CD4-positive, alpha-beta T cell (primary cell): ENCODE data around the gene SERINC2. TPM values are rescaled to one million over a fixed set of nuclear protein-coding genes. Genes with fewer than 3 reads are reported as not detected.

ENCODE experiments used
- ATAC-seq: fragments of 200-7000 bp; cut with Tn5 transposase; one replicate; pipeline ENCODE4 v1.10.0; 2022; ENCODE audit warnings: mild to moderate bottlenecking; ENCODE audit not compliant: poor library complexity
- CTCF ChIA-PET: fragments of 350-600 bp; sonication (Branson Sonifier 250); formaldehyde crosslinking; loops from one replicate; lab custom pipeline; 2021; ENCODE audit warnings: antibody characterized with exemption, inconsistent platforms; lab: Charles Lee
- POLR2A ChIA-PET: fragments of 350-600 bp; sonication (Branson Sonifier 250); formaldehyde crosslinking; loops from one replicate; lab custom pipeline; 2021; ENCODE audit warnings: antibody characterized with exemption, inconsistent platforms; lab: Charles Lee
- DNase-seq, 14 experiments: peaks; one replicate each; pipeline ENCODE4 v3.0.0-alpha.2; 2013 to 2020; ENCODE audit warnings: mixed read lengths in 2 of 14
- H3K27ac ChIP-seq, 2 donors: one replicate each; pipeline versions ENCODE4 v1.5.1 to v1.7.0; 2013; ENCODE audit warnings: low read length in 2 of 2, low read depth in 1 of 2, mild to moderate bottlenecking in 1 of 2
- H3K27me3 ChIP-seq, 2 experiments: 1 replicate in 1 of 2; 2 replicates in 1 of 2; pipeline versions ENCODE4 v1.6.1 to v1.7.0; 2013; ENCODE audit warnings: low read length in 2 of 2, control low read depth in 1 of 2, mild to moderate bottlenecking in 1 of 2, moderate library complexity in 1 of 2; ENCODE audit not compliant: insufficient read depth in 2 of 2, control insufficient read depth in 1 of 2
- H3K36me3 ChIP-seq: one replicate; pipeline ENCODE4 v1.6.1; 2013; ENCODE audit warnings: low read length, control low read depth; ENCODE audit not compliant: insufficient read depth
- H3K4me1 ChIP-seq: one replicate; pipeline ENCODE4 v1.6.1; 2013; ENCODE audit warnings: low read length, control low read depth; ENCODE audit not compliant: insufficient read depth
- H3K4me3 ChIP-seq: one replicate; pipeline ENCODE4 v1.5.1; 2013; ENCODE audit warnings: mild to moderate bottlenecking, low read length, moderate library complexity
- H3K9me3 ChIP-seq, 2 experiments: 1 replicate in 1 of 2; 2 replicates in 1 of 2; pipeline versions ENCODE4 v1.6.1 to v1.7.0; 2013; ENCODE audit warnings: low read length in 2 of 2, mild to moderate bottlenecking in 2 of 2, control low read depth in 1 of 2, moderate library complexity in 1 of 2; ENCODE audit not compliant: control insufficient read depth in 1 of 2, insufficient read depth in 1 of 2
- H3K27ac Mint-ChIP-seq: one replicate; pipeline ENCODE4 v1.8.0; 2020; ENCODE audit warnings: mixed read lengths
- H3K27me3 Mint-ChIP-seq: one replicate; pipeline ENCODE4 v1.8.0; 2021; ENCODE audit warnings: mixed read lengths
- H3K36me3 Mint-ChIP-seq: one replicate; pipeline ENCODE4 v1.8.0; 2021; ENCODE audit warnings: low read depth, mixed read lengths
- H3K4me1 Mint-ChIP-seq: one replicate; pipeline ENCODE4 v1.8.0; 2021; ENCODE audit warnings: low read depth, mixed read lengths
- H3K4me3 Mint-ChIP-seq: one replicate; pipeline ENCODE4 v1.8.0; 2020; ENCODE audit warnings: mild to moderate bottlenecking, mixed read lengths
- H3K9me3 Mint-ChIP-seq: one replicate; pipeline ENCODE4 v1.8.0; 2020; ENCODE audit warnings: mixed read lengths
- CTCF ChIP-seq: fragments of 200-600 bp; IDR thresholded peaks from one replicate; pipeline ENCODE4 v1.8.0; 2022; ENCODE audit warnings: antibody characterized with exemption, mild to moderate bottlenecking
- intact Hi-C, 2 experiments: fragments of 100-400 bp; cut with DNase I in 1 of 2; cut with micrococcal nuclease in 1 of 2; formaldehyde crosslinking; loops; one replicate each; pipeline versions ENCODE4 v1.15.1 to v1.9.0; 2023 to 2025; cut with DNase I, micrococcal nuclease
- total RNA-seq, 174 experiments: library from RNA in 2 of 174; stranded (reverse) in 2 of 174; gene quantifications; one replicate each; pipeline ENCODE4 v1.2.3 and lab custom pipeline; 2021 to 2026

The SERINC2 gene
- total RNA-seq, 2 experiments from 2014 or later: 0.11 TPM; not detected in 1

DNA sequence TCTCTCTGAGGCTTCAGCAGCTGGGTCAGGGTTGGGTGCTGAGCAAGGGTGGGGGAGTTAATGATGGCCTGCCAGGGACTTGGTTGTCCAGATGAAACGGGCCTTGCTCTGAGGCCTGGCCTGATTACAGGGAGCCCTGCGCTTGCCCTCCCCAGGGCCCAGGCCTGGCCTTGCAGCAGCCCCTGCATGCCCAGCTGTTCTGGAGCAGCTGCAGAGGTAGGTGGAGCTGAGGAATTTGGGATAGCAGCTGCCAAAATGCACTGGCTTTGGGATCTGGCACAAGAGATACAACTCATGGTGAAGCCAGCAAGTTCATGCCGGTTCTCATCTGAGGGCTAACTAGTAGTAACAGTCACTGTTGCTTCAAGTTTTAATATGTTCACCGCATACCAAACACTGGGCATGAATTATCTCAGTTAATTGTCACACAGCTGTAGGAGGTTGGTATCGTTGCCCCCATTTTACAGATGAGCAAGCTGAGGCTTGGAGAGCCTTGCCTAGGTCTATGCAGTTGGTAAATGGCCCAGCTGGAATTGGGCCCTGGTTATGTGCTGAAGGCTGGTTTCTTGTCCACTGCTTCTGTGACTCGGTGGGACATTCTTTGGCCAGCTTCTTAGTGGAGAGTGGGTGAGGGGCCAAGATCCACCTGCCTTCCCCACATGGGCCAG, 7.3 kb upstream of the SERINC2 start:
- Mint-ChIP-seq H3K27ac (no peak overlapping the region), H3K36me3 (no peaks in the 10 kb centered on the region), H3K4me3 (no peak overlapping the region), H3K27me3 (peaks cover 29% of the 10 kb centered on the region), H3K9me3 (no peaks in the 10 kb centered on the region), H3K4me1 (no peaks in the 10 kb centered on the region)
- no peak for DNase-seq
- CTCF ChIA-PET: interaction anchor here (1.6 kb wide), 1 partner anchor 11 kb away, joined by 6 read pairs; no protein-coding TSS in a partner anchor
- Histone ChIP-seq H3K4me3 (no peak overlapping the region), H3K9me3 (no peaks in the 10 kb centered on the region), H3K4me1 (no peaks in the 10 kb centered on the region), H3K36me3 (no peaks in the 10 kb centered on the region), H3K27ac (no peak overlapping the region), H3K27me3 (peaks cover 7 to 15% of the 10 kb centered on the region in 2 experiments)
- no peak for ATAC-seq
- intact Hi-C loops: no loop called here
- no peak for TF ChIP-seq CTCF
- POLR2A ChIA-PET: no interaction called here

DNA sequence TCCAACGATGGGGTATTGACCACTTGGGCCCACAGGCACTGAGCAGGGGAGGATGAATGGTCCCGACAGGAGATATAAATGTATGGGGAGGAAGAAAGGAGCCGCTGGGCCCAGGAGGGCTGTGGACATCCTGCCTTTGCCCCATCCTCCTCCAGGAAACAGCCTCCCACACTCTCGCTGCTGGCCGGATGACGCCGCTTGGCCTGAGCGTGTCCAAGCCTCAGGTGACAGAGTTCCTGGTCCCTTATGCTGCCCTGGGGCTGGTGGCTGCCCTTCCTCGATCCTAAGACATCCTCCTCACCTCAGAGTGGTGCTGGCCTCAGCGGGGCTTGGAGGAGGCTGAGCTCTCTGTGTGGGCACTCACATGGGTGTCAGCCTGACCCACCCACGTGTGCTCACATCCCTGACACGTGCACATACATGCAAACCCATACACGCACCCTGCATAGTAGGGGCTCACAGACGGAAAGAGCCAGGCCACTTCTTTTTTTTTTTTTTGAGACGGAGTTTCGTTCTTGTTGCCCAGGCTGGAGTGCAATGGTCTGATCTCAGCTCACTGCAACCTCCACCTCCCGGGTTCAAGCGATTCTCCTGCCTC, 5.9 kb upstream of the SERINC2 start:
- H3K27me3 Mint-ChIP-seq: peaks cover 43% of the 10 kb centered on the region
- no peaks in the 10 kb centered on the region for H3K36me3 ChIP-seq
- no peaks in the 10 kb centered on the region for H3K9me3 Mint-ChIP-seq
- no peaks in the 10 kb centered on the region for H3K9me3 ChIP-seq
- no peak for DNase-seq
- TF ChIP-seq CTCF: no peak
- H3K27ac Mint-ChIP-seq: no peak overlapping the region
- H3K4me3 Mint-ChIP-seq: no peak overlapping the region
- ATAC-seq: no peak
- H3K4me3 ChIP-seq: no peak overlapping the region
- no peak overlapping the region for H3K27ac ChIP-seq
- H3K4me1 ChIP-seq: no peaks in the 10 kb centered on the region
- ChIA-PET POLR2A (no interaction called here), CTCF (no interaction called here)
- H3K27me3 ChIP-seq: peaks cover 13 to 27% of the 10 kb centered on the region in 2 experiments
- intact Hi-C loops: no loop called here
- H3K4me1 Mint-ChIP-seq: peaks cover 1% of the 10 kb centered on the region
- H3K36me3 Mint-ChIP-seq: no peaks in the 10 kb centered on the region

DNA sequence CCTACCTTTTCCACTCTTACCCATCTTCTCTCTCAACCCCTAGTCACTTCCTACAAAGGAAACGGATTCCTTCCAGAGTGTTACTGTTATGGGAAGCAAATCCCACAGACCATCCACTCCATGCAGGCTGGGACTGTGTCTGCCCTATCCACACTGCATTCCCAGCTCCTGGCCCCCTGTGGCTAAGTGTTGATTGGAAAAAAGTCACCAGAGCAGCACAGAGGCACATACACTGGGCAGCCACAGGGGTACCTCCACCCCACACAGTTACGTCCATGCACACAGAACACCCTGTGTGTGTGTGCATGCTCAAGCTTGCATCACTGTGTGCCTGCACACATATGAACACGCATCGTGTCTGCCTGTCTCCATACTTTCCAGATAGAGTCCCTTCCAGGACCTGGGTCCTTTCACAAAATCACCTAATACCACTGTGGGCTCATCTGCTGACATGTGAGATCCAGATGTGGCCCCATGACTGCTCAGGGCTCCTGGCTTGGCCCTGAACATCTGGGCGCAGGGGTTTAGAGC, 4.2 kb upstream of the SERINC2 start:
- intact Hi-C loops: no loop called here

More for the DNA sequence above, 4.2 kb upstream of the SERINC2 start:
- DNase-seq (no peak), ATAC-seq (no peak)
- H3K4me3 ChIP-seq: no peak overlapping the region
- Mint-ChIP-seq H3K36me3 (no peaks in the 10 kb centered on the region), H3K4me3 (no peak overlapping the region), H3K27ac (no peak overlapping the region), H3K4me1 (peaks cover 7% of the 10 kb centered on the region), H3K9me3 (no peaks in the 10 kb centered on the region), H3K27me3 (peaks cover 55% of the 10 kb centered on the region)
- peaks cover 14% of the 10 kb centered on the region for H3K4me1 ChIP-seq
- no peak for TF ChIP-seq CTCF
- H3K27me3 ChIP-seq: peaks cover 23 to 42% of the 10 kb centered on the region in 2 experiments
- ChIA-PET POLR2A (interaction anchor here (0.5 kb wide), 1 partner anchor 154 kb away, joined by 3 read pairs; no protein-coding TSS in a partner anchor), CTCF (no interaction called here)
- no peak overlapping the region for H3K27ac ChIP-seq
- H3K9me3 ChIP-seq: no peaks in the 10 kb centered on the region
- H3K36me3 ChIP-seq: no peaks in the 10 kb centered on the region
